Loucy (cell line): ENCODE data around the gene FNDC3A.
"Not testable (repeated sequence)": the region's sequence is repeated elsewhere in the genome, so short reads cannot be mapped to it uniquely, and the experiment has no call there.

Source experiments
- H2AFZ ChIP-seq: fragments of 200-600 bp; sonication (generic); 2 replicates; pipeline ENCODE4 v1.6.0; 2016; ENCODE audit warnings: antibody characterized with exemption, mild to moderate bottlenecking, low read length, moderate library complexity
- H3F3A ChIP-seq: fragments of 200-600 bp; 2 replicates; pipeline ENCODE4 v1.6.0; 2016; ENCODE audit warnings: antibody characterized with exemption, low read depth, mild to moderate bottlenecking
- H3K27me3 ChIP-seq: fragments of 200-600 bp; sonication (generic); 2 replicates; pipeline ENCODE4 v1.6.1; 2014; ENCODE audit warnings: low read length, mild to moderate bottlenecking; ENCODE audit not compliant: insufficient read depth, poor library complexity, severe bottlenecking
- H3K36me3 ChIP-seq: fragments of 200-600 bp; sonication (generic); 2 replicates; pipeline ENCODE4 v1.6.1; 2016; ENCODE audit warnings: low read length; ENCODE audit not compliant: insufficient read depth
- H3K4me1 ChIP-seq: fragments of 200-600 bp; sonication (generic); 2 replicates; pipeline ENCODE4 v1.5.1; 2014; ENCODE audit warnings: low read length, mild to moderate bottlenecking; ENCODE audit not compliant: insufficient read depth, poor library complexity, severe bottlenecking
- H3K4me2 ChIP-seq: fragments of 200-600 bp; sonication (generic); 2 replicates; pipeline ENCODE4 v1.6.0; 2014; ENCODE audit warnings: antibody characterized with exemption, low read length, low read depth, mild to moderate bottlenecking; ENCODE audit not compliant: poor library complexity, severe bottlenecking
- H3K4me3 ChIP-seq: fragments of 200-600 bp; sonication (generic); 2 replicates; pipeline ENCODE4 v1.5.1; 2014; ENCODE audit warnings: low read length, mild to moderate bottlenecking, mixed read lengths; ENCODE audit not compliant: poor library complexity, severe bottlenecking
- H3K79me2 ChIP-seq: fragments of 200-600 bp; sonication (generic); 2 replicates; pipeline ENCODE4 v1.6.1; 2014; ENCODE audit warnings: low read length; ENCODE audit not compliant: insufficient read depth
- H3K9ac ChIP-seq: fragments of 200-600 bp; sonication (generic); 2 replicates; pipeline ENCODE4 v1.6.0; 2014; ENCODE audit warnings: mild to moderate bottlenecking, low read depth, low read length, moderate library complexity; ENCODE audit not compliant: poor library complexity, severe bottlenecking
- H3K9me2 ChIP-seq: fragments of 200-600 bp; sonication (generic); replicated peaks from 2 replicates; pipeline ENCODE4 v1.6.1; 2016; ENCODE audit warnings: low read depth, low read length, mixed read lengths
- H3K9me3 ChIP-seq: fragments of 200-600 bp; sonication (generic); 2 replicates; pipeline ENCODE4 v1.6.1; 2014; ENCODE audit warnings: mild to moderate bottlenecking, antibody characterized with exemption, low read length, low read depth; ENCODE audit not compliant: insufficient read depth
- H4K20me1 ChIP-seq: fragments of 200-600 bp; sonication (generic); 2 replicates; pipeline ENCODE4 v1.6.0; 2014; ENCODE audit warnings: antibody characterized with exemption, low read length, mild to moderate bottlenecking; ENCODE audit not compliant: insufficient read depth, poor library complexity, severe bottlenecking
- CTCF ChIP-seq: fragments of 200-600 bp; sonication (generic); conservative IDR thresholded peaks from 2 replicates; pipeline ENCODE4 v1.5.1; 2014; ENCODE audit warnings: mild to moderate bottlenecking, antibody characterized with exemption, low read length
- EZH2phosphoT487 ChIP-seq: fragments of 200-600 bp; IDR thresholded peaks from 2 replicates; pipeline ENCODE4 v1.6.1; 2018; ENCODE audit warnings: antibody characterized with exemption, mild to moderate bottlenecking, moderate library complexity, borderline replicate concordance

Gene FNDC3A

GRCh38 chr13:49057176-49057575 lies 81.5 kb downstream of the FNDC3A start:
- H3K4me2 ChIP-seq: no peak overlapping the region
- no peak overlapping the region for H2AFZ ChIP-seq
- H3K36me3 ChIP-seq: peaks cover 4% of the 10 kb centered on the region; the same call in 1 of the 2 replicates
- no peaks in the 10 kb centered on the region for H3K27me3 ChIP-seq
- TF ChIP-seq CTCF (no peak), EZH2phosphoT487 (no peak)
- no peaks in the 10 kb centered on the region for H3K9me3 ChIP-seq
- H3K79me2 ChIP-seq: 0 out of 2 replicates have a peak, but pooled peaks cover 4% of the 10 kb centered on the region
- H3F3A ChIP-seq: no peaks in the 10 kb centered on the region
- no peak overlapping the region for H3K4me3 ChIP-seq
- H3K9ac ChIP-seq: no peak overlapping the region
- H3K4me1 ChIP-seq: peaks cover 3% of the 10 kb centered on the region
- no peaks in the 10 kb centered on the region for H4K20me1 ChIP-seq
- H3K9me2 ChIP-seq: no peaks in the 10 kb centered on the region

GRCh38 chr13:49058761-49059160 lies 83.0 kb downstream of the FNDC3A start:
- Histone ChIP-seq H3K4me1 (peaks cover 5% of the 10 kb centered on the region), H3K9ac (no peak overlapping the region), H3K4me3 (no peak overlapping the region), H3K9me3 (no peaks in the 10 kb centered on the region), H3F3A (no peaks in the 10 kb centered on the region), H3K27me3 (no peaks in the 10 kb centered on the region), H3K9me2 (no peaks in the 10 kb centered on the region), H3K36me3 (peaks cover 4% of the 10 kb centered on the region; the same call in 1 of the 2 replicates), H2AFZ (no peak overlapping the region), H3K79me2 (no peaks in the 10 kb centered on the region), H3K4me2 (no peak overlapping the region), H4K20me1 (no peaks in the 10 kb centered on the region)
- TF ChIP-seq CTCF: no peak
- TF ChIP-seq EZH2phosphoT487: no peak

GRCh38 chr13:49060678-49061387 lies 85.1 kb downstream of the FNDC3A start:
- H3K9ac ChIP-seq: no peak overlapping the region
- no peaks in the 10 kb centered on the region for H3K9me2 ChIP-seq
- H3K9me3 ChIP-seq: no peaks in the 10 kb centered on the region
- no peak for TF ChIP-seq CTCF
- TF ChIP-seq EZH2phosphoT487: no peak
- no peak overlapping the region for H2AFZ ChIP-seq
- H3K36me3 ChIP-seq: peaks cover 4% of the 10 kb centered on the region; the same call in 1 of the 2 replicates
- no peaks in the 10 kb centered on the region for H4K20me1 ChIP-seq
- H3F3A ChIP-seq: no peaks in the 10 kb centered on the region
- H3K4me1 ChIP-seq: peaks cover 5% of the 10 kb centered on the region
- no peaks in the 10 kb centered on the region for H3K27me3 ChIP-seq
- no peak overlapping the region for H3K4me3 ChIP-seq
- H3K4me2 ChIP-seq: no peak overlapping the region
- no peaks in the 10 kb centered on the region for H3K79me2 ChIP-seq

GRCh38 chr13:49061388-49061752 lies 85.7 kb downstream of the FNDC3A start:
- not testable (repeated sequence) for H3K9me3 ChIP-seq, H3K9ac ChIP-seq, H3K4me1 ChIP-seq, H3F3A ChIP-seq, H3K4me2 ChIP-seq, H2AFZ ChIP-seq, H3K27me3 ChIP-seq, H3K9me2 ChIP-seq, H3K36me3 ChIP-seq, H3K4me3 ChIP-seq, H4K20me1 ChIP-seq, H3K79me2 ChIP-seq
